ES-I3 (cell line): ENCODE data around the gene ACIN1.

Source experiments
- H3K36me3 ChIP-seq: 2 replicates; pipeline ENCODE4 v1.6.1; 2013; ENCODE audit warnings: mild to moderate bottlenecking, low read length, control low read depth, moderate library complexity; ENCODE audit not compliant: insufficient read depth
- H3K4me1 ChIP-seq: 2 replicates; pipeline ENCODE4 v1.6.1; 2013; ENCODE audit warnings: mild to moderate bottlenecking, control low read depth, low read length; ENCODE audit not compliant: insufficient read depth
- H3K9ac ChIP-seq: 2 replicates; pipeline ENCODE4 v1.6.1; 2013; ENCODE audit warnings: low read depth, mild to moderate bottlenecking, low read length, moderate library complexity
- H3K9me3 ChIP-seq: 2 replicates; pipeline ENCODE4 v1.6.1; 2013; ENCODE audit warnings: mild to moderate bottlenecking, low read length, moderate library complexity; ENCODE audit not compliant: control insufficient read depth, insufficient read depth

ACIN1 gene

DNA sequence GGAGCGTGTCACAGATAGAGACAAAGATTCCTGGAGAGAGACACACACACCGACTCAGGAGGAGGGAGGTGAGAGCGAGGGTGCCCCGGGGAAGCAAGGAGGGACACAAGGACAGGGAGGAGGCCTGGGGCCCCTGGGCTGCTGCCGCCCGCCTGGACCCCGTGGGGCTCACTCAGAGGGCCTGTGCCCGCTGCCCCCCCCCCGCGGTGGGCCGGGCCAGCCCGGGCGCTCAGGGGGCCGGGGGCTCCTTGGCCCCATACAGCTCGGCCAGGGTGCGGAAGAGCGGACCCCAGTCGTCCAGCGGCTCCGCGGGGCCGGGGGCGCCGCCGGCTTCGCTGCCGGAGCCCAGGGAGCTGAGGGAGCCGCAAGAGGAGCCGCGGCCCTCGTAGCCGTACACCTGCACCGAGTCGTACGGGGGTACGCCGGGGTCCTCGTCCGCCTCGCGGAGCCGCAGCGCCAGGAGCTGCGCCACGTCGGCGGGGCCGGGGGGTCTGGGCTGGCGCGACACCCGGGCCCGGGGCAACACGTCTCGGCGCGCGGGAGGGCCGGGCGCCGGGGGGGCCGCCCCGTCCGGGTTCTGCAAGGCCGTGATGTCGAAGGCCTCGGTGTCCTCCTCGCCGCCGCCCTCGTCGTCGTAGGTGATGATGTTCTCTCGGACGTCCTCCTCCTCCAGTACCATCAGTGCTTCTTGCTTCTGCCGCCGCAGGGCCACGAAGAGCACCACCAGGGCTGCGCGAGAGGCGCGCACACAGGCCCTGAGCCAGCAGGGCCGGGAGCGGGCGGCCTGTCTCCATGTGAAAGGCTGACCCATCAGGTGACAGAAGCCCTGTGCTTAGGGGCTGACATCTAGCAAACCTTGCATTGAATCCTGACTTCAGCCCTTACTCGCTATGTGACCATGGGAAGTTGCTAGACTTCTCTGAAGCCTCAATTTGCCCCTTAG, 46.9 kb downstream of the ACIN1 start:
- H3K9me3 ChIP-seq: no peaks in the 10 kb centered on the region
- peaks cover 13% of the 10 kb centered on the region for H3K4me1 ChIP-seq
- no peaks in the 10 kb centered on the region for H3K36me3 ChIP-seq
- H3K9ac ChIP-seq: no peak overlapping the region

- Histone ChIP-seq H3K9ac (no peak overlapping the region), H3K9me3 (no peaks in the 10 kb centered on the region), H3K36me3 (no peaks in the 10 kb centered on the region), H3K4me1 (peaks cover 13% of the 10 kb centered on the region)
Measured at GRCh38 chr14:23047034-23047634, 47.8 kb downstream of the ACIN1 start.

- no peak overlapping the region for H3K9ac ChIP-seq
- H3K36me3 ChIP-seq: no peaks in the 10 kb centered on the region
- H3K4me1 ChIP-seq: peaks cover 13% of the 10 kb centered on the region
- H3K9me3 ChIP-seq: no peaks in the 10 kb centered on the region
Measured at GRCh38 chr14:23045419-23046357, 49.2 kb downstream of the ACIN1 start.

- H3K4me1 ChIP-seq: peaks cover 13% of the 10 kb centered on the region
- no peaks in the 10 kb centered on the region for H3K9me3 ChIP-seq
- no peaks in the 10 kb centered on the region for H3K36me3 ChIP-seq
- no peak overlapping the region for H3K9ac ChIP-seq
Measured at GRCh38 chr14:23044840-23045239, 50.1 kb downstream of the ACIN1 start.

DNA sequence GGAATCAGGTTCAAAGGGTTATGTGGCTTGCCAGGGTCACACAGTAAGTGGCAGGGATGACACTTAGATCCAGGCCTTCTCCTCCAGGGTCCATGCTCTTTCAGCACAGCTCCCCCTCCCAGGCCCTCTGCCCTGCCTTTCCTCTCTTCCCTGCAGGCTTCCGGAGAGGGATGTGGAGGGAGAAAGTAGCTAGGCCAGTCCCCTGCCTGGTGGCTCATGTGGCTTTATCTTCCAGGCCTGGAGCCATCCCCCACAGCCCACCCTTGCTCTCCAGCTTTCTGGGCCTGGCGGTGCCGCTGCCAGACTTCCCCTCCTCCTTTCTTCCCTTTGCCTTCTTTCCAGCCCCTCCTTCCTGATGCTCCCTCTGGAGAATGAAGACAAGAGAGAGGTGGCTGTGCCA, 51.2 kb downstream of the ACIN1 start:
- no peak overlapping the region for H3K9ac ChIP-seq
- peaks cover 13% of the 10 kb centered on the region for H3K4me1 ChIP-seq
- H3K9me3 ChIP-seq: no peaks in the 10 kb centered on the region
- H3K36me3 ChIP-seq: no peaks in the 10 kb centered on the region

- Histone ChIP-seq H3K4me1 (peaks cover 13% of the 10 kb centered on the region), H3K9ac (no peak overlapping the region), H3K36me3 (no peaks in the 10 kb centered on the region), H3K9me3 (no peaks in the 10 kb centered on the region)
Measured at GRCh38 chr14:23043145-23043544, 51.8 kb downstream of the ACIN1 start.

GRCh38 chr14:23042162-23042965, 52.6 kb downstream of the ACIN1 start, which contains the start of gene PSMB11:
PSMB11 (plus strand) TSS chr14:23042212; CDS start chr14:23042226, 14 bp downstream.
- no peak within 1 kb of the TSS for H3K9ac ChIP-seq
- H3K4me1 ChIP-seq: peaks cover 13% of the 10 kb centered on the region
- H3K9me3 ChIP-seq: no peaks in the 10 kb centered on the region
- H3K36me3 ChIP-seq: no peaks in the 10 kb centered on the region

DNA sequence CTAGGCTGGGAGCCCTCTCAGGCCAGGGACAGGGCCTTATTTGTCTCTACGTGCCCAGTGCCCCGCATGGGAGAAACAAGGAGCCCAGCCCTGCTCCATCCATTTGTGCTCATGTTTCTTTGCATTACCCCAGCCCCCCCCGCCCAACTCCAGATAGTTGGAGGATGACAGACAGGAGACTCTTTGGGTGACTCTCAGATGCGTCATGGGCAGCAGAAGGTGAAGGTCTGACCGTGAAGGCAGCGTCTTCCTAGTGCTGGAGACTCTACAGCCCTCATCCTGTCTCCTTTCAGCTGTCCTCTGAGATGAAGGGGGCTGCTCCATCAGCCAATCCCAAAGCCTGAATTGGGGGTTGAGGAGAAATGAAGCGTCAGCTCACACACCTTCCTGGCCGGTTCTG, 53.2 kb downstream of the ACIN1 start:
- H3K9me3 ChIP-seq: no peaks in the 10 kb centered on the region

DNA sequence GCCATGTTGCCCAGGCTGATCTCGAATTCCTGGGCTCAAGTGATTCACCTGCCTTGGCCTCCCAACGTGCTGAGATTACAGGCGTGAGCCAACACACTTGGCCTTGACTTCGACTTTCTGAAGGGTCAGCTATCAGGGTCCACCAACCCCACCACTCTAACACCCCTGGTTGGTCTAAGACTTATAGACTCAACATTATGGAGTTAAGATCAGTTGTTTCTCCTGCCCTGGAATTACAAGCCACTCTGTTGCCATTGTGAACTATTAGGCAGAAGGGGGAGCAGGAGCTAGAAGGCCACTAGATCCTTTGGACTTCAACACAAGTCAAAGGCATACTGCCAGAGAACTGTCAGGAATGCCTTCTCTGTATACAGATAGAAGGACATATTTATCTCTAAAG, 54.8 kb downstream of the ACIN1 start:
- H3K9me3 ChIP-seq: no peaks in the 10 kb centered on the region
- H3K36me3 ChIP-seq: no peaks in the 10 kb centered on the region
- H3K4me1 ChIP-seq: peaks cover 8% of the 10 kb centered on the region
- no peak overlapping the region for H3K9ac ChIP-seq

More for the DNA sequence above, 53.2 kb downstream of the ACIN1 start:
- H3K36me3 ChIP-seq: no peaks in the 10 kb centered on the region
- peaks cover 13% of the 10 kb centered on the region for H3K4me1 ChIP-seq
- H3K9ac ChIP-seq: no peak overlapping the region

GRCh38 chr14:23035303-23036144, 59.4 kb downstream of the ACIN1 start:
- Histone ChIP-seq H3K9ac (peak overlapping the region; percentile 66; the same call in 1 of the 2 replicates), H3K4me1 (no peaks in the 10 kb centered on the region), H3K36me3 (peaks cover 10% of the 10 kb centered on the region)

DNA sequence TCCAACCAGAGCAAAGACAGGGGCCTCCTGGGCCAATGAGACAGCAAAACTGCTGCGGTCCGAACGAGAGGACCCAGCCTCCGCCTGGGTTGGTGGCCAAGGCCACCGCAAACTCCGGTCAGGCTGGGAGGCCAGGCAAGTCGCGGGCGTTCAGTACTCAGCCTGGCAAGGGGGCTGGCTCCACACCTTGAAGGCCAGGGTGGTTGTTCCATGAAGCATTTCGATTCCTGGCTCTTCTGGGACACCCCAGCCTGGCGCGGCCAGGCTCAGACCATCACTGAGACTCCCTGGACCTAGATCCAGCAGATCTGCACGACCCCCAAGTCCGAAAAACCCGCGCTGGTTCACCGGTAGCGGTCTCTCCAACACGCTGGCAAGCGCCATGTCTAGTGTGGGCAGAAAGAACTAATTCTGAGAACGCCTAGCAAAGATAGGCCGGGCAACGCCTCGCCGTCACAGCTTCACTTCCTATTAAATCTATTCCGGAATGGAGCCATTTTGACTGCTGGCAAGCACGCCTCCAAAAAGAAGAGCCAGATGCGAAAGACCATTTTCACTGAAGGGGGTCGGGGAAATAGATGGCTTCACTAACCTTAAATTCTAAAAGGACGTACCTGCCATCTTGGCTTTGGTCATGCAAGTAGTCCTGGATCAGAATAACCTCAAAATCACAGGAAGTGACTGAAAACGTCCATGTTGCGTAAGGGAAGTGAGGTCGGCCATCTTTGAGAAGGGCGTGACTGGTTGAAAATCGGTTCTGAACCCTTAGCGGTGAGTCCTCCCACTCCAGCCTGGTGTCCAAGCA, 60.2 kb downstream of the ACIN1 start, which contains the start of gene PSMB5:
TSS of gene PSMB5 (minus strand) at position 403 of the 805 bp plus-strand sequence. CDS start at position 384, 19 bp downstream.
- H3K9me3 ChIP-seq: no peaks in the 10 kb centered on the region
- no peaks in the 10 kb centered on the region for H3K4me1 ChIP-seq
- peaks cover 10% of the 10 kb centered on the region for H3K36me3 ChIP-seq
- H3K9ac ChIP-seq: peak within 1 kb of the TSS; percentile 66

More at GRCh38 chr14:23035303-23036144, 59.4 kb downstream of the ACIN1 start:
- no peaks in the 10 kb centered on the region for H3K9me3 ChIP-seq

- Histone ChIP-seq H3K9me3 (no peaks in the 10 kb centered on the region), H3K4me1 (no peaks in the 10 kb centered on the region), H3K36me3 (peaks cover 16% of the 10 kb centered on the region), H3K9ac (peak overlapping the region; percentile 66)
Measured at GRCh38 chr14:23033801-23034497, 61.0 kb downstream of the ACIN1 start.
